Stomach (tissue), 4 donors: ENCODE data around the gene HHIPL1.

Experiments
- EP300 ChIP-seq: sonication (generic); formaldehyde crosslinking; IDR thresholded peaks from one replicate; pipeline ENCODE4 v1.6.1; 2017; ENCODE audit warnings: antibody characterized with exemption
- POLR2A ChIP-seq, 4 donors: fragments of 450-650 bp; IDR thresholded peaks; one replicate each; pipeline ENCODE4 v1.6.1; 2016; ENCODE audit warnings: antibody characterized with exemption in 4 of 4, control low read depth in 2 of 4, mild to moderate bottlenecking in 1 of 4, moderate library complexity in 1 of 4
- POLR2AphosphoS5 ChIP-seq, 3 donors: sonication (generic); formaldehyde crosslinking; IDR thresholded peaks; one replicate each; pipeline ENCODE4 v1.6.1; 2016; ENCODE audit warnings: antibody characterized with exemption in 3 of 3
- TF ChIP-seq, protein P1 (sequence below), 7 experiments: fragments of 450-650 bp in 4 of 7; fragments of 200-600 bp in 3 of 7; sonication (generic) in 3 of 7; IDR thresholded peaks; one replicate each; pipeline ENCODE4 v1.5.1; 2016 to 2019; ENCODE audit warnings: antibody characterized with exemption in 7 of 7, control low read depth in 2 of 7, mild to moderate bottlenecking in 1 of 7

DNA sequence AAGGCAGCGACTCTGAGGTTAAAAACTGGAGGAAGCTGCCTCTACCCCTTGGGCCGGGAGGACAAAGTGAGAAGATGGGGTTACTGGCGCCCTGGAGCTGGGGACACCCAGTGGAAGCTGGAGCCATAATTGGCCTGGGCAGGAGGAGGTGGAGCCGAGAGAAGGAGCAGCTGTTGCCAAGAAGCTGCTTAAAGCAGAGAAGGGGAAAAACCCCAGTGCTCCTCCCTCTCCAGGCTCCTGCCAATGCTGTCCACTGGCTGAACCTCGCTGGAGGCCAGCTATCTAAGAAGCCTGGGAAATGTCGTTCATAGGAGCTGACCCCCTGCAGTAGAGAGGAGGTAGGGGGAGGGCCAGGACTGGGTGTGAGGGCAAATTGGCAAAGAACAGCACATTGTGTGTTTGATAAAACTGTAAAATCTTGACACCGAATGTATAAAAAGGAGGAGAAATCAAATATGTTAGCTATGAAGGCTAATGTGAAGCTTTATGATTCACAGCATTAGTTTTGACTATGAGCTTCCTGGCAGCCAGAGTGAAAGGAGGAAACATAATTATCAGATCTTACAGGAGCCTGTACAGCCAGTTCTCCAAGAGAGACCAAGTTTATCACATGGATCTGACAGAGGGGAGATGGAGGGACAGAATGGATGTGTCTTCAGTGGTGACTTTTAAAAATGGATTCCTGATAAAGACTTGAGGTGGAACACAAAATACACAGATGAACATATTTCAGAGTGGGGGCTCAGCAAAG is 9.5 kb downstream of the HHIPL1 start:
- TF ChIP-seq, protein P1, sequence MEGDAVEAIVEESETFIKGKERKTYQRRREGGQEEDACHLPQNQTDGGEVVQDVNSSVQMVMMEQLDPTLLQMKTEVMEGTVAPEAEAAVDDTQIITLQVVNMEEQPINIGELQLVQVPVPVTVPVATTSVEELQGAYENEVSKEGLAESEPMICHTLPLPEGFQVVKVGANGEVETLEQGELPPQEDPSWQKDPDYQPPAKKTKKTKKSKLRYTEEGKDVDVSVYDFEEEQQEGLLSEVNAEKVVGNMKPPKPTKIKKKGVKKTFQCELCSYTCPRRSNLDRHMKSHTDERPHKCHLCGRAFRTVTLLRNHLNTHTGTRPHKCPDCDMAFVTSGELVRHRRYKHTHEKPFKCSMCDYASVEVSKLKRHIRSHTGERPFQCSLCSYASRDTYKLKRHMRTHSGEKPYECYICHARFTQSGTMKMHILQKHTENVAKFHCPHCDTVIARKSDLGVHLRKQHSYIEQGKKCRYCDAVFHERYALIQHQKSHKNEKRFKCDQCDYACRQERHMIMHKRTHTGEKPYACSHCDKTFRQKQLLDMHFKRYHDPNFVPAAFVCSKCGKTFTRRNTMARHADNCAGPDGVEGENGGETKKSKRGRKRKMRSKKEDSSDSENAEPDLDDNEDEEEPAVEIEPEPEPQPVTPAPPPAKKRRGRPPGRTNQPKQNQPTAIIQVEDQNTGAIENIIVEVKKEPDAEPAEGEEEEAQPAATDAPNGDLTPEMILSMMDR (IDR thresholded peaks at IDR 0.05) = no peak
- no peak for TF ChIP-seq POLR2AphosphoS5 (IDR thresholded peaks at IDR 0.05)
- no peak for TF ChIP-seq POLR2A (IDR thresholded peaks at IDR 0.05)
- TF ChIP-seq EP300 = no peak
